ENCODE data around the gene USP10. TPM values are rescaled to one million over a fixed set of nuclear protein-coding genes. Genes with fewer than 3 reads are reported as not detected.

USP10 gene
- polyA plus RNA-seq, 3 donors: 38.7 to 115 (median 90.9) TPM

GRCh38 chr16:84709609-84710008 lies 9.8 kb downstream of the USP10 start:
- TF ChIP-seq, protein P1, sequence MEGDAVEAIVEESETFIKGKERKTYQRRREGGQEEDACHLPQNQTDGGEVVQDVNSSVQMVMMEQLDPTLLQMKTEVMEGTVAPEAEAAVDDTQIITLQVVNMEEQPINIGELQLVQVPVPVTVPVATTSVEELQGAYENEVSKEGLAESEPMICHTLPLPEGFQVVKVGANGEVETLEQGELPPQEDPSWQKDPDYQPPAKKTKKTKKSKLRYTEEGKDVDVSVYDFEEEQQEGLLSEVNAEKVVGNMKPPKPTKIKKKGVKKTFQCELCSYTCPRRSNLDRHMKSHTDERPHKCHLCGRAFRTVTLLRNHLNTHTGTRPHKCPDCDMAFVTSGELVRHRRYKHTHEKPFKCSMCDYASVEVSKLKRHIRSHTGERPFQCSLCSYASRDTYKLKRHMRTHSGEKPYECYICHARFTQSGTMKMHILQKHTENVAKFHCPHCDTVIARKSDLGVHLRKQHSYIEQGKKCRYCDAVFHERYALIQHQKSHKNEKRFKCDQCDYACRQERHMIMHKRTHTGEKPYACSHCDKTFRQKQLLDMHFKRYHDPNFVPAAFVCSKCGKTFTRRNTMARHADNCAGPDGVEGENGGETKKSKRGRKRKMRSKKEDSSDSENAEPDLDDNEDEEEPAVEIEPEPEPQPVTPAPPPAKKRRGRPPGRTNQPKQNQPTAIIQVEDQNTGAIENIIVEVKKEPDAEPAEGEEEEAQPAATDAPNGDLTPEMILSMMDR (IDR thresholded peaks at IDR 0.05): no peak
- DNase-seq: no peak
- Histone ChIP-seq H3K27me3 (ENCODE audit: control insufficient read depth in 2 of 2, insufficient read depth in 2 of 2, low read length in 2 of 2) (no peaks in the 10 kb centered on the region), H3K36me3 (replicated peaks in 1 of 2; ENCODE audit: control insufficient read depth in 1 of 2, insufficient read depth in 2 of 2, low read length in 2 of 2) (peaks cover 0 to 25% of the 10 kb centered on the region in 2 donors), H2AFZ (ENCODE audit: insufficient read depth, low read depth, low read length, poor library complexity, severe bottlenecking) (no peak overlapping the region), H3K4me3 (replicated peaks in 1 of 3; ENCODE audit: low read depth in 2 of 3, low read length in 3 of 3) (no peak overlapping the region), H3K4me2 (replicated peaks; ENCODE audit: extremely low read depth, low read length, poor library complexity, severe bottlenecking) (no peak overlapping the region), H3K9me3 (replicated peaks in 1 of 2; ENCODE audit: control insufficient read depth in 1 of 2, insufficient read depth in 1 of 2, low read length in 2 of 2) (no peaks in the 10 kb centered on the region), H4K20me1 (ENCODE audit: insufficient read depth, low read length) (peaks cover 99% of the 10 kb centered on the region), H3K27ac (ENCODE audit: low read depth in 1 of 2, low read length in 2 of 2) (no peak overlapping the region), H3K9ac (ENCODE audit: insufficient read depth, low read length, poor library complexity, severe bottlenecking) (no peak overlapping the region), H3K79me2 (ENCODE audit: insufficient read depth, low read length) (peaks cover 98% of the 10 kb centered on the region), H3K4me1 (ENCODE audit: control insufficient read depth in 1 of 2, insufficient read depth in 2 of 2, low read length in 2 of 2) (peaks cover 27 to 36% of the 10 kb centered on the region in 2 donors)
- Mint-ChIP-seq H3K36me3 (peaks cover 27 to 40% of the 10 kb centered on the region in 2 donors), H3K4me3 (no peak overlapping the region), H3K27ac (peak overlapping the region in 3 of 7 donors; percentile 25 to 56 (median 27)), H3K4me1 (peaks cover 77% of the 10 kb centered on the region), H3K27me3 (ENCODE audit: low read depth in 3 of 3) (peaks cover 0 to 2% (median 0%) of the 10 kb centered on the region in 3 donors), H3K9me3 (no peaks in the 10 kb centered on the region)
- 87% methylated on average over 7 of the region's 10 CpGs for WGBS (ENCODE audit: insufficient coverage)
- intact Hi-C loops (cut with micrococcal nuclease): no loop called here

- Histone ChIP-seq H3K9ac (ENCODE audit: insufficient read depth, low read length, poor library complexity, severe bottlenecking) (no peak overlapping the region), H3K4me3 (replicated peaks in 1 of 3; ENCODE audit: low read depth in 2 of 3, low read length in 3 of 3) (no peak overlapping the region), H3K27ac (ENCODE audit: low read depth in 1 of 2, low read length in 2 of 2) (no peak overlapping the region), H2AFZ (ENCODE audit: insufficient read depth, low read depth, low read length, poor library complexity, severe bottlenecking) (no peak overlapping the region), H4K20me1 (ENCODE audit: insufficient read depth, low read length) (peaks cover 96% of the 10 kb centered on the region), H3K79me2 (ENCODE audit: insufficient read depth, low read length) (peaks cover 97% of the 10 kb centered on the region), H3K4me1 (ENCODE audit: control insufficient read depth in 1 of 2, insufficient read depth in 2 of 2, low read length in 2 of 2) (peaks cover 27 to 36% of the 10 kb centered on the region in 2 donors), H3K36me3 (replicated peaks in 1 of 2; ENCODE audit: control insufficient read depth in 1 of 2, insufficient read depth in 2 of 2, low read length in 2 of 2) (peaks cover 0 to 25% of the 10 kb centered on the region in 2 donors), H3K27me3 (ENCODE audit: control insufficient read depth in 2 of 2, insufficient read depth in 2 of 2, low read length in 2 of 2) (no peaks in the 10 kb centered on the region), H3K9me3 (replicated peaks in 1 of 2; ENCODE audit: control insufficient read depth in 1 of 2, insufficient read depth in 1 of 2, low read length in 2 of 2) (no peaks in the 10 kb centered on the region), H3K4me2 (replicated peaks; ENCODE audit: extremely low read depth, low read length, poor library complexity, severe bottlenecking) (no peak overlapping the region)
- intact Hi-C loops (cut with micrococcal nuclease): no loop called here
- H3K9me3 Mint-ChIP-seq: no peaks in the 10 kb centered on the region
- peaks cover 20 to 29% of the 10 kb centered on the region in 2 donors for H3K36me3 Mint-ChIP-seq
- no peak for DNase-seq
- no peak overlapping the region for H3K4me3 Mint-ChIP-seq
- TF ChIP-seq, protein P1 (IDR thresholded peaks at IDR 0.05): no peak
- H3K27ac Mint-ChIP-seq: no peak overlapping the region
- WGBS (ENCODE audit: insufficient coverage): 95% methylated on average over 6 of the region's 11 CpGs
- peaks cover 76% of the 10 kb centered on the region for H3K4me1 Mint-ChIP-seq
- H3K27me3 Mint-ChIP-seq (ENCODE audit: low read depth in 3 of 3): peaks cover 0 to 2% (median 0%) of the 10 kb centered on the region in 3 donors
Observed at GRCh38 chr16:84710686-84711085, 10.9 kb downstream of the USP10 start.
